SU-DHL-6 (cell line): ENCODE measurements around the gene NUP62.
"Not testable (repeated sequence)": the region's sequence is repeated elsewhere in the genome, so short reads cannot be mapped to it uniquely, and the experiment has no call there.

Experiments
- H2AFZ ChIP-seq: fragments of 200-600 bp; sonication (generic); 2 replicates; pipeline ENCODE4 v1.6.1; 2014; ENCODE audit warnings: low read depth, mild to moderate bottlenecking, moderate library complexity, mixed read lengths, antibody characterized with exemption, low read length; ENCODE audit not compliant: severe bottlenecking
- H3F3A ChIP-seq: fragments of 200-600 bp; shearing (Covaris generic); 2 replicates; pipeline ENCODE4 v1.6.0; 2016; ENCODE audit warnings: antibody characterized with exemption, mild to moderate bottlenecking; ENCODE audit not compliant: insufficient read depth
- H3K27ac ChIP-seq: fragments of 200-600 bp; sonication (generic); 2 replicates; pipeline ENCODE4 v1.5.1; 2016; ENCODE audit warnings: low read depth, mild to moderate bottlenecking, low read length, moderate library complexity, mixed read lengths
- H3K27me3 ChIP-seq: fragments of 200-600 bp; sonication (generic), shearing (Covaris generic); 2 replicates; pipeline ENCODE4 v1.6.0; 2014; ENCODE audit warnings: mild to moderate bottlenecking, low read length
- H3K36me3 ChIP-seq: fragments of 200-600 bp; sonication (generic); 2 replicates; pipeline ENCODE4 v1.6.1; 2014; ENCODE audit warnings: mild to moderate bottlenecking, low read length, mixed read lengths
- H3K4me2 ChIP-seq: fragments of 300-600, 200-600 bp; shearing (Covaris generic), sonication (generic); 2 replicates; pipeline ENCODE4 v1.6.0; 2014; ENCODE audit warnings: low read length, low read depth, mild to moderate bottlenecking; ENCODE audit not compliant: poor library complexity, severe bottlenecking
- H3K4me3 ChIP-seq: fragments of 200-600 bp; sonication (generic); 2 replicates; pipeline ENCODE4 v1.5.1; 2014; ENCODE audit warnings: antibody characterized with exemption, low read length, mild to moderate bottlenecking, mixed read lengths; ENCODE audit not compliant: insufficient read depth, poor library complexity, severe bottlenecking
- H3K79me2 ChIP-seq: fragments of 200-600 bp; sonication (generic); 2 replicates; pipeline ENCODE4 v1.6.1; 2014; ENCODE audit warnings: mild to moderate bottlenecking, low read length, moderate library complexity; ENCODE audit not compliant: insufficient read depth
- H3K9ac ChIP-seq: fragments of 200-600 bp; sonication (generic); 2 replicates; pipeline ENCODE4 v1.7.0; 2014; ENCODE audit warnings: mild to moderate bottlenecking, low read length
- H3K9me2 ChIP-seq: fragments of 200-600 bp; sonication (generic); replicated peaks from 2 replicates; pipeline ENCODE4 v1.6.1; 2014; ENCODE audit warnings: low read length; ENCODE audit not compliant: insufficient read depth
- H3K9me3 ChIP-seq: fragments of 200-600 bp; sonication (generic); 2 replicates; pipeline ENCODE4 v1.6.1; 2014; ENCODE audit warnings: low read length, mixed read lengths; ENCODE audit not compliant: insufficient read depth
- H4K20me1 ChIP-seq: fragments of 200-600 bp; sonication (generic); 2 replicates; pipeline ENCODE4 v1.6.1; 2014; ENCODE audit warnings: low read depth, mild to moderate bottlenecking, antibody characterized with exemption, low read length, moderate library complexity, mixed read lengths
- CTCF ChIP-seq: fragments of 200-600 bp; sonication (generic); IDR thresholded peaks from one replicate; pipeline ENCODE4 v1.5.1; 2017; ENCODE audit warnings: antibody characterized with exemption, mild to moderate bottlenecking, low read length, moderate library complexity; ENCODE audit not compliant: insufficient read depth, poor library complexity, severe bottlenecking
- EZH2phosphoT487 ChIP-seq: fragments of 200-600 bp; sonication (generic), shearing (Covaris generic); conservative IDR thresholded peaks from 2 replicates; pipeline ENCODE4 v1.6.1; 2018; ENCODE audit warnings: mild to moderate bottlenecking, antibody characterized with exemption, low read length, moderate library complexity, mixed read lengths

The NUP62 gene

DNA sequence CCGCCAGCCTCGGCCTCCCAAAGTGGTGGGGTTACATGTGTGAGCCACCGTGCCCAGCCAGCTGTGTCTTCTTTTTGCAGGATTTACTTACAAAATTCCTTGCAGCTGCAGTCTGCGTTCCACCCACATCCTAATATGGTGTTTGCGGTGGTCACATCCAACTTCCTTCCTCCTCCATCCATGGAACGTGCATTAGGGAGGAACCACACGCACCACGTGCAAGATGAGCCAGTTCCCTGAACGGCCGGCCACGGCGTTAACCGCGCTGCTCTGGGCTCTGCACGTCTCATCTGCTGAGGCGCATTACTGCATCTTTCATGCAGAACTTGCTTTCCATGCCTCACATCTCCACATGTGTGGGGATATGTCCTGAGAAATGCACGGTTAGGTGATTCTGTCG is 44.7 kb upstream of the NUP62 start:
- Histone ChIP-seq H3K79me2 (no peaks in the 10 kb centered on the region), H3K27me3 (no peaks in the 10 kb centered on the region), H3K4me2 (no peak overlapping the region), H3K36me3 (no peaks in the 10 kb centered on the region), H3K9me3 (no peaks in the 10 kb centered on the region), H3K27ac (no peak overlapping the region), H3K4me3 (no peak overlapping the region), H3K9ac (no peak overlapping the region), H4K20me1 (no peaks in the 10 kb centered on the region), H3F3A (no peaks in the 10 kb centered on the region), H3K9me2 (no peaks in the 10 kb centered on the region), H2AFZ (no peak overlapping the region)
- TF ChIP-seq EZH2phosphoT487 (no peak), CTCF (no peak)

DNA sequence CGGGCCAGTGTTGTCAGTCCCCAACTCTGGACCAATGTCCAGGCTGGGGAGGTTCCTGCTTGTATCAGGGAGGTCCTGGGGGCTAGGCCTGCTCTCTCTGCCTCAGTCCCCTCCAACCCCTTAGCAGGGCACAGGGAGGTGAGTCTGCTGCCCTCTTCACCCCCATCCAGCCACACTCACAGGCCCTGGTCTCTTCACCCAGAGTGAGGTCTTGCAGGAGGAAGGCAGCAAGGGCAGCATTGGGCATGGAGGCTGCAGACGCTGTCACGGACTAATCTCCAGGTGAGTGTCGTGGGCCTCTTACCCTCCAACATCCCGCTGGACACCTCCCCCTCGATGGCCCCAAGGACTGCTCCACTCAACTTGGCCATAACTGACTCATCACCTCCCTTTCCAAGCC is 43.5 kb upstream of the NUP62 start:
- Histone ChIP-seq H3K4me3 (no peak overlapping the region), H3K9me2 (no peaks in the 10 kb centered on the region), H3K79me2 (no peaks in the 10 kb centered on the region), H3K36me3 (no peaks in the 10 kb centered on the region), H3K9me3 (no peaks in the 10 kb centered on the region), H2AFZ (no peak overlapping the region), H3K27ac (no peak overlapping the region), H3F3A (no peaks in the 10 kb centered on the region), H3K9ac (no peak overlapping the region), H3K4me2 (no peak overlapping the region), H3K27me3 (no peaks in the 10 kb centered on the region), H4K20me1 (no peaks in the 10 kb centered on the region)
- TF ChIP-seq EZH2phosphoT487 (no peak), CTCF (no peak)

DNA sequence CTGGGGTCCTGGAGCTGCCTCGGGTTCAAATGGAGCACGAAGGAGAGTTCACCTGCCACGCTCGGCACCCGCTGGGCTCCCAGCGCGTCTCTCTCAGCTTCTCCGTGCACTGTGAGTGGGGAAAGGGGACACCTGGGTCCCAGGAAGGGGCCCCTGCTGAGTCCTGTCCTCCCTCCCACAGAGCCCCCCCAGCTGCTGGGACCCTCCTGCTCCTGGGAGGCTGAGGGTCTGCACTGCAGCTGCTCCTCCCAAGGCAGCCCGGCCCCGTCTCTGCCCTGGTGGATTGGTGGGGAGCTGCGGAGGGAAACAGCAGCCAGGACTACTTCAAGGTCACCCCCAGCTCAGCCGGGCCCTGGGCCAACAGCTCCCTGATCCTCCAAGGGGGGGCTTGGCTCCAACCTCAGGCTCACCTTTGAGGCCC is 42.7 kb upstream of the NUP62 start:
- Histone ChIP-seq H3K27ac (no peak overlapping the region), H3K27me3 (no peaks in the 10 kb centered on the region), H3K4me2 (no peak overlapping the region), H4K20me1 (no peaks in the 10 kb centered on the region), H3K79me2 (no peaks in the 10 kb centered on the region), H3K4me3 (no peak overlapping the region), H3K36me3 (no peaks in the 10 kb centered on the region), H2AFZ (no peak overlapping the region), H3K9me3 (no peaks in the 10 kb centered on the region), H3K9me2 (no peaks in the 10 kb centered on the region), H3K9ac (no peak overlapping the region), H3F3A (no peaks in the 10 kb centered on the region)
- TF ChIP-seq CTCF (no peak), EZH2phosphoT487 (no peak)

- not testable (repeated sequence) for H3K4me2 ChIP-seq, H2AFZ ChIP-seq, H3K36me3 ChIP-seq, H4K20me1 ChIP-seq, H3K79me2 ChIP-seq, H3K9ac ChIP-seq, H3F3A ChIP-seq, H3K27me3 ChIP-seq, H3K9me2 ChIP-seq, H3K27ac ChIP-seq, H3K9me3 ChIP-seq, H3K4me3 ChIP-seq
Measured at GRCh38 chr19:49969355-49969754, 40.1 kb upstream of the NUP62 start.
